Fibroblast of lung (primary cell): ENCODE data around the gene CERS6.
"Not testable (repeated sequence)": the region's sequence is repeated elsewhere in the genome, so short reads cannot be mapped to it uniquely, and the experiment has no call there.

ENCODE experiments used
- EZH2 ChIP-seq: IDR thresholded peaks from 2 replicates; pipeline ENCODE4 v1.5.1; 2012; ENCODE audit warnings: low read length, control low read depth, mild to moderate bottlenecking; ENCODE audit errors: missing control alignments
- TF ChIP-seq, protein P1 (sequence below), 2 donors: IDR thresholded peaks in 1 of 2; conservative IDR thresholded peaks in 1 of 2; 1 replicate in 1 of 2; 2 replicates in 1 of 2; pipeline ENCODE4 v1.5.1; 2011 to 2012; ENCODE audit warnings: low read length in 2 of 2, control low read depth in 1 of 2, inconsistent platforms in 1 of 2, low read depth in 1 of 2, mild to moderate bottlenecking in 1 of 2

- TF ChIP-seq, protein P1, sequence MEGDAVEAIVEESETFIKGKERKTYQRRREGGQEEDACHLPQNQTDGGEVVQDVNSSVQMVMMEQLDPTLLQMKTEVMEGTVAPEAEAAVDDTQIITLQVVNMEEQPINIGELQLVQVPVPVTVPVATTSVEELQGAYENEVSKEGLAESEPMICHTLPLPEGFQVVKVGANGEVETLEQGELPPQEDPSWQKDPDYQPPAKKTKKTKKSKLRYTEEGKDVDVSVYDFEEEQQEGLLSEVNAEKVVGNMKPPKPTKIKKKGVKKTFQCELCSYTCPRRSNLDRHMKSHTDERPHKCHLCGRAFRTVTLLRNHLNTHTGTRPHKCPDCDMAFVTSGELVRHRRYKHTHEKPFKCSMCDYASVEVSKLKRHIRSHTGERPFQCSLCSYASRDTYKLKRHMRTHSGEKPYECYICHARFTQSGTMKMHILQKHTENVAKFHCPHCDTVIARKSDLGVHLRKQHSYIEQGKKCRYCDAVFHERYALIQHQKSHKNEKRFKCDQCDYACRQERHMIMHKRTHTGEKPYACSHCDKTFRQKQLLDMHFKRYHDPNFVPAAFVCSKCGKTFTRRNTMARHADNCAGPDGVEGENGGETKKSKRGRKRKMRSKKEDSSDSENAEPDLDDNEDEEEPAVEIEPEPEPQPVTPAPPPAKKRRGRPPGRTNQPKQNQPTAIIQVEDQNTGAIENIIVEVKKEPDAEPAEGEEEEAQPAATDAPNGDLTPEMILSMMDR (conservative IDR thresholded peaks at IDR 0.05 in 1 of 2, IDR thresholded peaks at IDR 0.05 in 1 of 2; ENCODE audit: low read depth in 1 of 2, low read length in 2 of 2), result not testable (repeated sequence)
- TF ChIP-seq EZH2, result not testable (repeated sequence)
Observed at GRCh38 chr2:168664715-168665114, 208.6 kb downstream of the CERS6 start.
